GM12892 (cell line): ENCODE results near the gene SEMA6B.

Experiments
- POLR2A ChIP-seq: IDR thresholded peaks from 2 replicates; pipeline ENCODE4 v1.6.1; 2011; ENCODE audit warnings: low read depth, low read length, control low read depth
- POLR2AphosphoS5 ChIP-seq: IDR thresholded peaks from 2 replicates; pipeline ENCODE4 v1.6.1; 2011; ENCODE audit warnings: low read depth, low read length, control low read depth
- TAF1 ChIP-seq: IDR thresholded peaks from 2 replicates; pipeline ENCODE4 v1.6.1; 2011; ENCODE audit warnings: low read depth, mild to moderate bottlenecking, control low read depth, low read length, borderline replicate concordance

- TF ChIP-seq POLR2A (no peak), TAF1 (no peak), POLR2AphosphoS5 (no peak)
Observed at GRCh38 chr19:4522291-4523002, 37.0 kb downstream of the SEMA6B start.
